IMR-90 (cell line): ENCODE measurements around the gene KCNA10. TPM values are rescaled to one million over a fixed set of nuclear protein-coding genes. Genes with fewer than 3 reads are reported as not detected.

ENCODE experiments used
- ATAC-seq: fragments of 200-7000 bp; cut with Tn5 transposase; 2 replicates; pipeline ENCODE4 v1.9.1; 2020; ENCODE audit warnings: low read depth, mild to moderate bottlenecking, moderate library complexity
- BruUV-seq: library from RNA; stranded (reverse); fragments of 400-500 nt; replicated peaks from 2 replicates; lab custom pipeline; 2021; lab: Mats Ljungman, UMichigan
- CTCF ChIA-PET: fragments of 300-600 bp; formaldehyde crosslinking; extraction: SDS; loops from one replicate; lab custom pipeline; 2021; ENCODE audit warnings: antibody characterized with exemption; lab: Yijun Ruan, JAX
- POLR2A ChIA-PET: fragments of 300-600 bp; sonication (Branson Sonifier 250); formaldehyde crosslinking; loops from one replicate; lab custom pipeline; 2022; ENCODE audit warnings: antibody characterized with exemption; ENCODE audit not compliant: unreplicated experiment; lab: Charles Lee
- DNase-seq: peaks from one replicate; pipeline ENCODE4 v3.0.0; 2013
- H2AFZ ChIP-seq: replicated peaks from 2 replicates; pipeline ENCODE3; 2013; ENCODE audit warnings: low read length, mild to moderate bottlenecking; ENCODE audit not compliant: poor library complexity
- H2AK5ac ChIP-seq: 2 replicates; pipeline ENCODE4 v1.6.1; 2013; ENCODE audit warnings: low read depth, low read length, inconsistent platforms
- H2AK9ac ChIP-seq: replicated peaks from 2 replicates; pipeline ENCODE3; 2013; ENCODE audit warnings: mild to moderate bottlenecking, low read depth, low read length, moderate library complexity; ENCODE audit not compliant: poor library complexity
- H2BK120ac ChIP-seq: 2 replicates; pipeline ENCODE4 v1.6.1; 2013; ENCODE audit warnings: low read depth, low read length, inconsistent platforms
- H2BK15ac ChIP-seq: 3 replicates; pipeline ENCODE4 v1.6.1; 2013; ENCODE audit warnings: low read depth, low read length, inconsistent platforms
- H2BK20ac ChIP-seq: 2 replicates; pipeline ENCODE4 v1.6.1; 2013; ENCODE audit warnings: low read depth, mild to moderate bottlenecking, inconsistent platforms, low read length, moderate library complexity
- H2BK5ac ChIP-seq: 2 replicates; pipeline ENCODE4 v1.6.1; 2013; ENCODE audit warnings: mild to moderate bottlenecking, low read depth, low read length, inconsistent platforms; ENCODE audit not compliant: poor library complexity, severe bottlenecking
- H3K14ac ChIP-seq: replicated peaks from 2 replicates; pipeline ENCODE4 v1.6.1; 2013; ENCODE audit warnings: low read depth, low read length, inconsistent platforms
- H3K18ac ChIP-seq: 2 replicates; pipeline ENCODE4 v1.6.1; 2013; ENCODE audit warnings: low read depth, low read length, control low read depth
- H3K23ac ChIP-seq: 2 replicates; pipeline ENCODE4 v1.6.1; 2013; ENCODE audit warnings: low read depth, low read length, inconsistent platforms
- H3K27ac ChIP-seq: 2 replicates; pipeline ENCODE4 v1.5.1; 2013; ENCODE audit warnings: mild to moderate bottlenecking, control low read depth, low read length; ENCODE audit not compliant: insufficient read depth
- H3K27me3 ChIP-seq: 2 replicates; pipeline ENCODE4 v1.6.1; 2013; ENCODE audit warnings: low read length; ENCODE audit not compliant: control insufficient read depth, insufficient read depth
- H3K36me3 ChIP-seq: 2 replicates; pipeline ENCODE4 v1.6.1; 2013; ENCODE audit warnings: low read length, mixed read lengths; ENCODE audit not compliant: control insufficient read depth, insufficient read depth
- H3K4ac ChIP-seq: 2 replicates; pipeline ENCODE4 v1.6.1; 2013; ENCODE audit warnings: low read depth, low read length, inconsistent platforms
- H3K4me1 ChIP-seq: 2 replicates; pipeline ENCODE4 v1.6.1; 2013; ENCODE audit warnings: low read length, mixed read lengths; ENCODE audit not compliant: control insufficient read depth, insufficient read depth
- H3K4me2 ChIP-seq: 2 replicates; pipeline ENCODE4 v1.6.1; 2013; ENCODE audit warnings: low read depth, mild to moderate bottlenecking, control low read depth, low read length, moderate library complexity
- H3K4me3 ChIP-seq: 2 replicates; pipeline ENCODE4 v1.5.1; 2013; ENCODE audit warnings: low read depth, mild to moderate bottlenecking, control low read depth, low read length, moderate library complexity; ENCODE audit not compliant: insufficient read depth
- H3K56ac ChIP-seq: 2 replicates; pipeline ENCODE4 v1.6.1; 2013; ENCODE audit warnings: low read length, inconsistent platforms; ENCODE audit not compliant: insufficient read depth; ENCODE audit errors: extremely low read depth
- H3K79me1 ChIP-seq, 2 experiments: 2 replicates each; pipeline ENCODE4 v1.6.1; 2013; ENCODE audit warnings: low read length in 2 of 2, inconsistent platforms in 1 of 2, low read depth in 1 of 2
- H3K9ac ChIP-seq: 2 replicates; pipeline ENCODE4 v1.6.1; 2013; ENCODE audit warnings: low read depth, low read length, control low read depth
- H3K9me1 ChIP-seq: 2 replicates; pipeline ENCODE4 v1.6.1; 2013; ENCODE audit warnings: low read length, inconsistent platforms; ENCODE audit not compliant: insufficient read depth
- H3K9me3 ChIP-seq: 2 replicates; pipeline ENCODE4 v1.6.1; 2013; ENCODE audit warnings: low read length; ENCODE audit not compliant: control insufficient read depth, insufficient read depth
- H4K20me1 ChIP-seq: 2 replicates; pipeline ENCODE4 v1.6.1; 2013; ENCODE audit warnings: low read length, inconsistent platforms; ENCODE audit not compliant: insufficient read depth
- H4K5ac ChIP-seq: 2 replicates; pipeline ENCODE4 v1.6.1; 2013; ENCODE audit warnings: mild to moderate bottlenecking, low read depth, low read length, control low read depth
- H4K8ac ChIP-seq, 2 experiments: 2 replicates each; pipeline ENCODE4 v1.6.1; 2013; ENCODE audit warnings: low read depth in 2 of 2, low read length in 2 of 2, control low read depth in 1 of 2, inconsistent platforms in 1 of 2
- H4K91ac ChIP-seq: 2 replicates; pipeline ENCODE4 v1.6.1; 2013; ENCODE audit warnings: low read depth, low read length, inconsistent platforms; ENCODE audit not compliant: insufficient read depth
- dilution Hi-C: fragments of 300-500 bp; cut with HindIII; formaldehyde crosslinking; loops from one replicate; pipeline ENCODE4 v1.14.3; 2018; ENCODE audit warnings: low sequenced_read_pairs; ENCODE audit not compliant: unreplicated experiment
- in situ Hi-C: fragments of 300-500 bp; cut with MboI; formaldehyde crosslinking; loops from 3 replicates; pipeline ENCODE4 v1.14.3; 2019; ENCODE audit warnings: low sequenced_read_pairs, inconsistent platforms, mixed read lengths
- intact Hi-C: fragments of 100-400 bp; cut with micrococcal nuclease; formaldehyde crosslinking; loops from 2 replicates; pipeline ENCODE4 v1.10.0; 2022
- polyA plus RNA-seq, 3 experiments: library from polyadenylated mRNA; depleted of rRNA; stranded (reverse); fragments of >200 nt; gene quantifications; 2 replicates each; pipeline ENCODE4 v1.2.3, GENCODE V29; 2012; ENCODE audit warnings: low replicate concordance in 1 of 3
- total RNA-seq: library from RNA; depleted of rRNA; stranded (reverse); fragments of >200 nt; gene quantifications from 2 replicates; pipeline ENCODE4 v1.2.3, GENCODE V29; 2012
- TF ChIP-seq, protein P1 (sequence below): conservative IDR thresholded peaks from 2 replicates; pipeline ENCODE4 v1.5.1; 2012; ENCODE audit warnings: mild to moderate bottlenecking, low read depth, low read length, improper control_type of control experiment

KCNA10 gene
- total and polyA plus RNA-seq, 2 of the 4 experiments (the other 2 are of a cell fraction), result not detected

DNA sequence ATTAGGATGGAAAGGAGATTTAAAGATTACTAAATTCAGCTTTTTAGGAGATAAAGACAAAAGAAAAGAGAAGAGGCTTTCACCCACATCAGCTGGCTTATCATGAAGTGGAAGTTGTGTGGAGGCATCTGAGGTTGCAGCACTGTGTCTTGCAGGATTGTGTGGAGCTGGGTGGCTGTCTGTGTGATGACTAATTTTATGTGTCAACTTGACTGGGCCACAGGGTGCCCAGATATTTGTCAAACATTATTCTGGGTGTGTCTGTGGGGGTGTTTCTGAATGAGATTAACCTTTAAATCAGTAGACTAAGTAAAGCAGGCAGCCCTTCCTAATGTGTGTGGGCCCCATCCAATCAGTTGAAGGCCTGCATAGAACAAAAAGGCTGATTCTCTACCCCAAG lies 3.9 kb downstream of the KCNA10 start:
- no peak overlapping the region for H3K27ac ChIP-seq
- H3K36me3 ChIP-seq, result no peaks in the 10 kb centered on the region
- no peak overlapping the region for H4K8ac ChIP-seq
- H3K9me3 ChIP-seq, result no peaks in the 10 kb centered on the region; the same call in 1 of the 2 replicates
- H2BK15ac ChIP-seq, result no peak overlapping the region
- no peak overlapping the region for H3K23ac ChIP-seq
- in situ Hi-C loops (no loop called here), intact Hi-C loops (no loop called here), dilution Hi-C loops (no loop called here)
- no peaks in the 10 kb centered on the region for H4K20me1 ChIP-seq
- H3K18ac ChIP-seq, result no peak overlapping the region
- H2BK120ac ChIP-seq, result no peak overlapping the region
- H3K79me1 ChIP-seq, result no peaks in the 10 kb centered on the region
- no peak overlapping the region for H3K14ac ChIP-seq
- H2BK20ac ChIP-seq, result no peak overlapping the region
- H2AK5ac ChIP-seq, result no peak overlapping the region
- no peak overlapping the region for H2BK5ac ChIP-seq
- no peak overlapping the region for H3K4me2 ChIP-seq
- H3K9ac ChIP-seq, result no peak overlapping the region
- peaks cover 7% of the 10 kb centered on the region for H3K27me3 ChIP-seq
- no peak for ATAC-seq
- POLR2A ChIA-PET, result no interaction called here
- H3K4me1 ChIP-seq, result no peaks in the 10 kb centered on the region
- no peak overlapping the region for H2AFZ ChIP-seq
- H3K4me3 ChIP-seq, result no peak overlapping the region
- TF ChIP-seq, protein P1, sequence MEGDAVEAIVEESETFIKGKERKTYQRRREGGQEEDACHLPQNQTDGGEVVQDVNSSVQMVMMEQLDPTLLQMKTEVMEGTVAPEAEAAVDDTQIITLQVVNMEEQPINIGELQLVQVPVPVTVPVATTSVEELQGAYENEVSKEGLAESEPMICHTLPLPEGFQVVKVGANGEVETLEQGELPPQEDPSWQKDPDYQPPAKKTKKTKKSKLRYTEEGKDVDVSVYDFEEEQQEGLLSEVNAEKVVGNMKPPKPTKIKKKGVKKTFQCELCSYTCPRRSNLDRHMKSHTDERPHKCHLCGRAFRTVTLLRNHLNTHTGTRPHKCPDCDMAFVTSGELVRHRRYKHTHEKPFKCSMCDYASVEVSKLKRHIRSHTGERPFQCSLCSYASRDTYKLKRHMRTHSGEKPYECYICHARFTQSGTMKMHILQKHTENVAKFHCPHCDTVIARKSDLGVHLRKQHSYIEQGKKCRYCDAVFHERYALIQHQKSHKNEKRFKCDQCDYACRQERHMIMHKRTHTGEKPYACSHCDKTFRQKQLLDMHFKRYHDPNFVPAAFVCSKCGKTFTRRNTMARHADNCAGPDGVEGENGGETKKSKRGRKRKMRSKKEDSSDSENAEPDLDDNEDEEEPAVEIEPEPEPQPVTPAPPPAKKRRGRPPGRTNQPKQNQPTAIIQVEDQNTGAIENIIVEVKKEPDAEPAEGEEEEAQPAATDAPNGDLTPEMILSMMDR, result no peak
- no peak overlapping the region for H3K56ac ChIP-seq
- no peaks in the 10 kb centered on the region; the same call in 1 of the 2 replicates for H3K9me1 ChIP-seq
- H2AK9ac ChIP-seq, result no peak overlapping the region
- no peak overlapping the region for H3K4ac ChIP-seq
- no TSS peak for BruUV-seq
- CTCF ChIA-PET, result interaction anchor here (1.3 kb wide), 1 partner anchor 19 kb away, joined by 4 read pairs; no protein-coding TSS in a partner anchor
- no peak overlapping the region for H4K91ac ChIP-seq
- no peak overlapping the region for H4K5ac ChIP-seq
- no peak for DNase-seq
